HG03342 (cell line): ENCODE data around the gene OBP2B.

Experiments used
- ATAC-seq: cut with Tn5 transposase; IDR thresholded peaks from one replicate; pipeline ENCODE4 v1.9.1; 2021; ENCODE audit warnings: mild to moderate bottlenecking, moderate library complexity; ENCODE audit not compliant: unreplicated experiment

The OBP2B gene

GRCh38 chr9:133202688-133203453 is 6.2 kb downstream of the OBP2B start:
- no peak for ATAC-seq

- ATAC-seq: no peak
These were observed 6.9 kb downstream of the OBP2B start for GRCh38 chr9:133202145-133202513.

- ATAC-seq: no peak
These were observed 7.5 kb downstream of the OBP2B start for GRCh38 chr9:133201424-133202144.

- ATAC-seq: no peak
These were observed 8.4 kb downstream of the OBP2B start for GRCh38 chr9:133200631-133201030.

- ATAC-seq: no peak
These were observed 9.3 kb downstream of the OBP2B start for GRCh38 chr9:133199648-133200321.

- no peak for ATAC-seq
These were observed 14.0 kb downstream of the OBP2B start for GRCh38 chr9:133195029-133195428.

GRCh38 chr9:133194597-133194996 is 14.5 kb downstream of the OBP2B start:
- ATAC-seq: no peak

- no peak for ATAC-seq
These were observed 17.1 kb downstream of the OBP2B start for GRCh38 chr9:133191989-133192388.

GRCh38 chr9:133189826-133190225 is 19.2 kb downstream of the OBP2B start:
- ATAC-seq: no peak

GRCh38 chr9:133188843-133189180 is 20.2 kb downstream of the OBP2B start:
- ATAC-seq: no peak

GRCh38 chr9:133188006-133188842 is 20.8 kb downstream of the OBP2B start:
- ATAC-seq: no peak

- no peak for ATAC-seq
These were observed 21.5 kb downstream of the OBP2B start for GRCh38 chr9:133187561-133188005.

GRCh38 chr9:133186736-133187135 is 22.3 kb downstream of the OBP2B start:
- no peak for ATAC-seq

- ATAC-seq: no peak
These were observed 24.1 kb downstream of the OBP2B start for GRCh38 chr9:133184971-133185370.

- ATAC-seq: no peak
These were observed 26.9 kb downstream of the OBP2B start for GRCh38 chr9:133182151-133182550.

GRCh38 chr9:133181561-133181960 is 27.5 kb downstream of the OBP2B start:
- ATAC-seq: no peak

GRCh38 chr9:133180953-133181352 is 28.1 kb downstream of the OBP2B start:
- ATAC-seq: no peak

- ATAC-seq: no peak
These were observed 36.0 kb downstream of the OBP2B start for GRCh38 chr9:133173056-133173455.

- ATAC-seq: no peak
These were observed 37.7 kb downstream of the OBP2B start for GRCh38 chr9:133171161-133171961.

GRCh38 chr9:133170716-133171115 is 38.3 kb downstream of the OBP2B start:
- ATAC-seq: no peak
